AG09309 (cell line): ENCODE measurements around the gene KHDRBS1.

Source experiments
- DNase-seq: peaks from one replicate; pipeline ENCODE4 v3.0.0-alpha.2; 2010; ENCODE audit warnings: low read depth
- H3K4me3 ChIP-seq: 2 replicates; pipeline ENCODE4 v1.5.1; 2011; ENCODE audit warnings: mild to moderate bottlenecking, low read depth, low read length, moderate library complexity; ENCODE audit not compliant: control insufficient read depth
- TF ChIP-seq, protein P1 (sequence below): IDR thresholded peaks from 2 replicates; pipeline ENCODE4 v1.5.1; 2011; ENCODE audit warnings: mild to moderate bottlenecking, low read depth, low read length, inconsistent platforms; ENCODE audit not compliant: insufficient read depth, control insufficient read depth; ENCODE audit errors: missing control alignments

The KHDRBS1 gene, protein sequence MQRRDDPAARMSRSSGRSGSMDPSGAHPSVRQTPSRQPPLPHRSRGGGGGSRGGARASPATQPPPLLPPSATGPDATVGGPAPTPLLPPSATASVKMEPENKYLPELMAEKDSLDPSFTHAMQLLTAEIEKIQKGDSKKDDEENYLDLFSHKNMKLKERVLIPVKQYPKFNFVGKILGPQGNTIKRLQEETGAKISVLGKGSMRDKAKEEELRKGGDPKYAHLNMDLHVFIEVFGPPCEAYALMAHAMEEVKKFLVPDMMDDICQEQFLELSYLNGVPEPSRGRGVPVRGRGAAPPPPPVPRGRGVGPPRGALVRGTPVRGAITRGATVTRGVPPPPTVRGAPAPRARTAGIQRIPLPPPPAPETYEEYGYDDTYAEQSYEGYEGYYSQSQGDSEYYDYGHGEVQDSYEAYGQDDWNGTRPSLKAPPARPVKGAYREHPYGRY

DNA sequence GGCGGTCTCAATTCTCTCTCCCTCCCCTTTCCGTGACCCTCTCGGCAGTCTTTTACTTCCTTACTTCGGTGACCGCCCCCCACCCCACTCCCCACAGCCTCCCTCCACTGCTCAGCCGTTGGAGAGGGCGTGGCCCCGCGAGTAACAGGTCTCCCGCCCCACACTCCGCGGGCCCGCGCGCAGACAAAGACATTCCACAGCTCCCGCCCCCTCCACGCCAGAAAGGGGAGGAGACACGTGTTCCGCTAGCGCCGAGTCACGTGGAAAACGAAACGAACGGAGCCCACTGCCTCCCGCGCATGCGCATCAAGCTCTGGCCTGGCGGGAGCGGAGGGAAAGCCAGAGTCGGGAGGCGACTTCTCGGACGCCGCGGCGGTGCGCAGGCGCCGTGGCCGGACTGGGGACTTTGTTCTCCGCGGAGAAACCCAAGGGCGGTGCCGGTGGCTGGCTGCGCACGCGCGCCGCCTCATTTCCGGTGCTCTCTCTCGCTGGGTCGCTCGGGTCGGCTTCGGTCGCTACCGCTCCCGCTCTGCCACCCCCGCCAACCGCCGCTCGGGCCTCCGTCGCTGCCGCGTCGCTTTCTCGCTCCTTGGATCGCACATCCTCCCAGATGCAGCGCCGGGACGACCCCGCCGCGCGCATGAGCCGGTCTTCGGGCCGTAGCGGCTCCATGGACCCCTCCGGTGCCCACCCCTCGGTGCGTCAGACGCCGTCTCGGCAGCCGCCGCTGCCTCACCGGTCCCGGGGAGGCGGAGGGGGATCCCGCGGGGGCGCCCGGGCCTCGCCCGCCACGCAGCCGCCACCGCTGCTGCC, at the start of gene KHDRBS1:
Gene KHDRBS1, plus strand, starts transcription at position 483 of the 813 bp plus-strand sequence. Its CDS starts 128 bp downstream, at position 611.
- peak within 1 kb of the TSS; percentile 91 for H3K4me3 ChIP-seq
- TF ChIP-seq, protein P1, sequence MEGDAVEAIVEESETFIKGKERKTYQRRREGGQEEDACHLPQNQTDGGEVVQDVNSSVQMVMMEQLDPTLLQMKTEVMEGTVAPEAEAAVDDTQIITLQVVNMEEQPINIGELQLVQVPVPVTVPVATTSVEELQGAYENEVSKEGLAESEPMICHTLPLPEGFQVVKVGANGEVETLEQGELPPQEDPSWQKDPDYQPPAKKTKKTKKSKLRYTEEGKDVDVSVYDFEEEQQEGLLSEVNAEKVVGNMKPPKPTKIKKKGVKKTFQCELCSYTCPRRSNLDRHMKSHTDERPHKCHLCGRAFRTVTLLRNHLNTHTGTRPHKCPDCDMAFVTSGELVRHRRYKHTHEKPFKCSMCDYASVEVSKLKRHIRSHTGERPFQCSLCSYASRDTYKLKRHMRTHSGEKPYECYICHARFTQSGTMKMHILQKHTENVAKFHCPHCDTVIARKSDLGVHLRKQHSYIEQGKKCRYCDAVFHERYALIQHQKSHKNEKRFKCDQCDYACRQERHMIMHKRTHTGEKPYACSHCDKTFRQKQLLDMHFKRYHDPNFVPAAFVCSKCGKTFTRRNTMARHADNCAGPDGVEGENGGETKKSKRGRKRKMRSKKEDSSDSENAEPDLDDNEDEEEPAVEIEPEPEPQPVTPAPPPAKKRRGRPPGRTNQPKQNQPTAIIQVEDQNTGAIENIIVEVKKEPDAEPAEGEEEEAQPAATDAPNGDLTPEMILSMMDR, result no peak
- peak; percentile 93 for DNase-seq

- DNase-seq, result no peak
- no peak overlapping the region for H3K4me3 ChIP-seq
- TF ChIP-seq, protein P1, result no peak
Observed at GRCh38 chr1:31970873-31971272, 42.8 kb upstream of the KHDRBS1 start.

- no peak overlapping the region for H3K4me3 ChIP-seq
- DNase-seq, result no peak
- TF ChIP-seq, protein P1, result no peak
Observed at GRCh38 chr1:31976401-31976800, 37.3 kb upstream of the KHDRBS1 start.

DNA sequence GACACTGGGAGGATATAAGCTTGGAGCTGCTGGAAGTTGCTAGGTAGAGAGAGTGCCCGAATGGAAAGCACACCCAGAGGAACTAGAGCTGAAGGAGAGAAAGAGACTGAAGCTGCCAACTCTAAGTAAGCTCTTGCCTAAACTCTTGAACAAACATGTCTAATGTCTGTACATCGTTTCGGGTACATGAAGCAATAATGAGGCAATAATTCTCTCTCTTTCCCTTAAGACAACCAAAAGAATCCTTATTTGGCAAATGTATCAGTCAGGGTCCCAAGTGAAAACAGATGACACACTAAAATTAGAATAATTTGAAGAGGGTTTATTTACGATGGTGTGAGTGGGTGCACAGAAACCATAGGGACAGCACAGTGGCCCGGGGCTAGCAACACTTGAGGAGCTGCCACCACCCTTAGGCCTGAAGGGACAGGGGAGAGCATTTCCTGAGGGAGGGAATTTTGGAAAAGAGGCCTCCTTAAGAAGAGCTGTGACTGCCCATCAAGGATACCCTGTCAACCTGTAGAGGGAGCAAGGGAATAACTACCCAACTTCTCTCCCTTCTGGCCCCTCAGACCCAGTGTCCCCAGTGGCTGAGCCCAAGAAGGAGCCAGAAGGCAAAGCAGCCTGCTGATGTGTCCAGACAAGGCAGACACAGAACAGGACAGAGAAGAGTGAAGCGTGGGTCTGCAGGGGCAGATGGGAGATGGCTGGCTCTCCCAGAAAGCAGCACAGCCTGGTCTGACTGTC, 36.1 kb upstream of the KHDRBS1 start:
- TF ChIP-seq, protein P1, result peak; percentile 61
- DNase-seq, result peak; percentile 77
- no peak overlapping the region for H3K4me3 ChIP-seq

DNA sequence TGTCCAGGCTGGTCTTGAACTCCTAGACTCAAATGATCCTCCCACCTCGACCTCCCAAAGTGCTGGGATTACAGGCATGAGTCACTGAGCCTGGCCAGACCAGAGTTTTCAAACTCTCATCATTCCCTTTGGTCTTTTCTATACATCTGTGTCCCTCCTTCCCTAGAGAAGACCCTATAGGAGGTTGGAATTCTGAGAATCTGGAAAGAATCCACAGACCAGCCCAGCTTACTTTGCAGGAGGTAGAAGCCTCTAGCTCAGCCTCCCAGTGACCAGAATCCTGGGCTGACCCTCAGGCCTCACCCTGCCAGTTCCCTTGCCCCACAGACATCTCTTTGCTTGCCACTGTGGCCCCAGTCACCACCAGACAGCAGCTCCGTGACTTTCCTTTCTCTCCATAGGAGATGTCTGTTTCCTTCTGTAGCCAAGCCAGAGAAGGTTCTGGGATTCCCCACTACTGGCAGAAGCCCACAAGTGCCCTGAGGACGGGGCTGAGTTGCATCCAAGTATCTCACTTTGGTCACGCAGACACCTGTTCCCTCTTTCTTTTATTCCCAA, 34.7 kb upstream of the KHDRBS1 start:
- H3K4me3 ChIP-seq, result no peak overlapping the region
- TF ChIP-seq, protein P1, result no peak
- no peak for DNase-seq
